PC-3 (cell line): ENCODE results near the gene BNIPL. TPM values are rescaled to one million over a fixed set of nuclear protein-coding genes. Genes with fewer than 3 reads are reported as not detected.

Experiments used
- ATAC-seq: fragments of 200-7000 bp; cut with Tn5 transposase; 2 replicates; pipeline ENCODE4 v1.9.1; 2020; ENCODE audit warnings: mild to moderate bottlenecking, moderate library complexity
- Bru-seq: library from RNA; stranded (reverse); fragments of 400-500 nt; gene quantifications from one replicate; lab custom pipeline; 2021; lab: Mats Ljungman, UMichigan
- BruChase-seq, 2 experiments: library from RNA; stranded (reverse); fragments of 400-500 nt; gene quantifications; one replicate each; lab custom pipeline; 2021; lab: Mats Ljungman, UMichigan
- BruUV-seq: library from RNA; stranded (reverse); fragments of 400-500 nt; replicated peaks from 2 replicates; lab custom pipeline; 2021; lab: Mats Ljungman, UMichigan
- CTCF ChIA-PET: fragments of 300-600 bp; sonication (Branson Sonifier 250); formaldehyde crosslinking; loops from one replicate; lab custom pipeline; 2022; ENCODE audit warnings: antibody characterized with exemption; lab: Charles Lee
- POLR2A ChIA-PET: fragments of 300-600 bp; sonication (Branson Sonifier 250); formaldehyde crosslinking; loops from one replicate; lab custom pipeline; 2022; ENCODE audit warnings: antibody characterized with exemption; ENCODE audit not compliant: unreplicated experiment; lab: Charles Lee
- DNase-seq: peaks from one replicate; pipeline ENCODE4 v3.0.0-alpha.2; 2015
- H2AFZ ChIP-seq: fragments of 300-600 bp; sonication (generic); 2 replicates; pipeline ENCODE4 v1.6.0; 2016; ENCODE audit warnings: antibody characterized with exemption, low read length
- H3F3A ChIP-seq: fragments of 300-600 bp; sonication (generic); one replicate; pipeline ENCODE4 v1.6.0; 2017; ENCODE audit warnings: antibody characterized with exemption, low read length, control low read depth, mild to moderate bottlenecking; ENCODE audit not compliant: unreplicated experiment
- H3K27ac ChIP-seq: fragments of 300-600 bp; sonication (generic); 2 replicates; pipeline ENCODE4 v1.5.1; 2016; ENCODE audit warnings: mild to moderate bottlenecking, low read length
- H3K27me3 ChIP-seq: fragments of 300-600 bp; sonication (generic); 2 replicates; pipeline ENCODE4 v1.6.1; 2016; ENCODE audit warnings: low read length, mixed read lengths
- H3K36me3 ChIP-seq: fragments of 300-600 bp; sonication (generic); 2 replicates; pipeline ENCODE4 v1.6.1; 2016; ENCODE audit warnings: low read depth, mixed run types, low read length, mixed read lengths
- H3K4me1 ChIP-seq: fragments of 300-600 bp; sonication (generic); 2 replicates; pipeline ENCODE4 v1.5.1; 2016; ENCODE audit warnings: low read length; ENCODE audit not compliant: insufficient read depth
- H3K4me2 ChIP-seq: fragments of 300-600 bp; sonication (generic); 2 replicates; pipeline ENCODE4 v1.6.0; 2016; ENCODE audit warnings: low read length
- H3K4me3 ChIP-seq: fragments of 300-600 bp; sonication (generic); 2 replicates; pipeline ENCODE4 v1.5.1; 2016; ENCODE audit warnings: mild to moderate bottlenecking, low read length, mixed read lengths
- H3K79me2 ChIP-seq: fragments of 300-600 bp; sonication (generic); 2 replicates; pipeline ENCODE4 v1.6.1; 2017; ENCODE audit warnings: low read length, mixed read lengths
- H3K9ac ChIP-seq: fragments of 300-600 bp; sonication (generic); 2 replicates; pipeline ENCODE4 v1.6.0; 2016; ENCODE audit warnings: mild to moderate bottlenecking, low read length
- H3K9me2 ChIP-seq: fragments of 300-600 bp; sonication (generic); replicated peaks from 2 replicates; pipeline ENCODE4 v1.6.1; 2016; ENCODE audit warnings: mixed run types, low read length, mixed read lengths
- H3K9me3 ChIP-seq: fragments of 300-600 bp; sonication (generic); 2 replicates; pipeline ENCODE4 v1.6.1; 2016; ENCODE audit warnings: low read length, mixed read lengths
- H4K20me1 ChIP-seq: fragments of 300-600 bp; sonication (generic); 2 replicates; pipeline ENCODE4 v1.6.1; 2016; ENCODE audit warnings: low read length, mixed read lengths
- EZH2 ChIP-seq: fragments of 300-600 bp; sonication (generic); IDR thresholded peaks from one replicate; pipeline ENCODE4 v1.6.1; 2017; ENCODE audit warnings: antibody characterized with exemption, mild to moderate bottlenecking, low read length; ENCODE audit not compliant: unreplicated experiment
- EZH2phosphoT487 ChIP-seq: fragments of 300-600 bp; sonication (generic); IDR thresholded peaks from 2 replicates; pipeline ENCODE4 v1.6.1; 2018; ENCODE audit warnings: mild to moderate bottlenecking, antibody characterized with exemption, low read length, borderline replicate concordance
- intact Hi-C: fragments of 100-400 bp; cut with micrococcal nuclease; formaldehyde crosslinking; loops from 2 replicates; pipeline ENCODE4 v1.9.0; 2023
- long read RNA-seq: library from polyadenylated mRNA; unstranded; transcript quantifications from one replicate; pipeline ENCODE4 v2.0.0, GENCODE V29; 2021; ENCODE audit not compliant: unreplicated experiment
- total RNA-seq: library from RNA; depleted of rRNA; stranded (reverse); fragments of >200 nt; gene quantifications from 2 replicates; pipeline ENCODE4 v1.2.3, GENCODE V29; 2014; rRNA removed
- TF ChIP-seq, protein P1 (sequence below): fragments of 300-600 bp; sonication (generic); conservative IDR thresholded peaks from 2 replicates; pipeline ENCODE4 v1.5.1; 2017; ENCODE audit warnings: antibody characterized with exemption, low read depth, mild to moderate bottlenecking, low read length

Gene BNIPL
- 0.51 and 2.4 TPM in 2 replicates for total RNA-seq
- percentile 40 among the genes with signal in this experiment for Bru-seq, nascent RNA
- BruChase-seq, experiment 1, labeled RNA remaining after a 6-hour chase, result percentile 72 among the genes with signal in this experiment
- BruChase-seq, experiment 2, labeled RNA remaining after a 2-hour chase, result percentile 58 among the genes with signal in this experiment
- long read RNA-seq, partial matches to known transcripts, result 2 of 2 reads
- long read RNA-seq, other reads (novel, unspliced or antisense), result 0 of 2 reads

DNA sequence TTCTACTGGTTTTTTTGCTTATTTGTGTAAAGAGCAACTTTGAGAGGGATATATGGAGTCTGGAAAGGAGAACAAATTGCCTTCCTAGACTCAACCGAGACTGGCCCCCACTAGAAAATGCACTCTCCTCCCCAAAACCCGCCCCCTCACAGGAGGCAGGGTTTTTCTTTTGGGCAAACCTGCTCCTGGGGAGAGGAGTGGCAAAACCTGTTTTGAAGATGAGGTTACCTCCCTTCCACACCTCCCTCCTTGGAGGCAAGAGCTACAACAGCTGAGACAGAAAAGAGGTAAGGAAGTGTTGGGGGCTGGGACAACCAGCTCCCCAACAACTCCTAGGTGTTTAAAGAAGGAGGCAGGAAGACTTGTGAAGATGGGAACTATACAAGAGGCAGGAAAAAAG, at the start of gene BNIPL:
BNIPL (plus strand) TSS at position 231 of the 400 bp plus-strand sequence; CDS start at position 371, 140 bp downstream.
- H3K4me3 ChIP-seq, result no peak within 1 kb of the TSS
- no peak for TF ChIP-seq EZH2
- no peak for TF ChIP-seq EZH2phosphoT487
- TF ChIP-seq, protein P1, sequence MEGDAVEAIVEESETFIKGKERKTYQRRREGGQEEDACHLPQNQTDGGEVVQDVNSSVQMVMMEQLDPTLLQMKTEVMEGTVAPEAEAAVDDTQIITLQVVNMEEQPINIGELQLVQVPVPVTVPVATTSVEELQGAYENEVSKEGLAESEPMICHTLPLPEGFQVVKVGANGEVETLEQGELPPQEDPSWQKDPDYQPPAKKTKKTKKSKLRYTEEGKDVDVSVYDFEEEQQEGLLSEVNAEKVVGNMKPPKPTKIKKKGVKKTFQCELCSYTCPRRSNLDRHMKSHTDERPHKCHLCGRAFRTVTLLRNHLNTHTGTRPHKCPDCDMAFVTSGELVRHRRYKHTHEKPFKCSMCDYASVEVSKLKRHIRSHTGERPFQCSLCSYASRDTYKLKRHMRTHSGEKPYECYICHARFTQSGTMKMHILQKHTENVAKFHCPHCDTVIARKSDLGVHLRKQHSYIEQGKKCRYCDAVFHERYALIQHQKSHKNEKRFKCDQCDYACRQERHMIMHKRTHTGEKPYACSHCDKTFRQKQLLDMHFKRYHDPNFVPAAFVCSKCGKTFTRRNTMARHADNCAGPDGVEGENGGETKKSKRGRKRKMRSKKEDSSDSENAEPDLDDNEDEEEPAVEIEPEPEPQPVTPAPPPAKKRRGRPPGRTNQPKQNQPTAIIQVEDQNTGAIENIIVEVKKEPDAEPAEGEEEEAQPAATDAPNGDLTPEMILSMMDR, result no peak
- H3K27me3 ChIP-seq, result no peaks in the 10 kb centered on the region
- no peaks in the 10 kb centered on the region for H3F3A ChIP-seq
- H3K79me2 ChIP-seq, result no peaks in the 10 kb centered on the region
- H3K36me3 ChIP-seq, result no peaks in the 10 kb centered on the region; the same call in 1 of the 2 replicates
- no peak for ATAC-seq
- H3K4me2 ChIP-seq, result no peak within 1 kb of the TSS
- H3K9me3 ChIP-seq, result no peaks in the 10 kb centered on the region
- no peak within 1 kb of the TSS for H2AFZ ChIP-seq
- no peaks in the 10 kb centered on the region for H4K20me1 ChIP-seq
- H3K4me1 ChIP-seq, result peaks cover 5% of the 10 kb centered on the region
- DNase-seq, result peak; percentile 21
- ChIA-PET POLR2A (no interaction called here), CTCF (no interaction called here)
- H3K27ac ChIP-seq, result no peak within 1 kb of the TSS
- intact Hi-C loops, result no loop called here
- BruUV-seq, result no TSS peak
- H3K9ac ChIP-seq, result no peak within 1 kb of the TSS
- no peaks in the 10 kb centered on the region for H3K9me2 ChIP-seq

DNA sequence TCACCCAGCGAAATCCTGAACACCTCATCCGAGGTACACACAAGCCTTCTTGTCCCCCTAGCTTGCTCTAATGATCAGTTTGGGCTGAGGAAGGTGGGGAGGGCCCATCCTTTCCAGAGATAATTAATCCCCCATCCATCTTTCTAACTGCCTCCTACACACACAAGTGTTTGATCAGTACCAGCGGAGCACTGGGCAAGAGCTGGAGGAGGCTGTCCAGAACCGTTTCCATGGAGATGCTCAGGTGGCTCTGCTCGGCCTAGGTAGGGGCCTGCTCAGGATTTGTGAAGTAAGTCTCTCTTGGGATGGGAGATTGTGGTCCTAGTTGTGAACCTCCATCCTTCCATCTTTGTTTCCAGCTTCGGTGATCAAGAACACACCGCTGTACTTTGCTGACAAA, 48.5 kb upstream of the BNIPL start:
- Histone ChIP-seq H3K4me3 (no peak overlapping the region), H3K36me3 (no peaks in the 10 kb centered on the region), H3K79me2 (no peaks in the 10 kb centered on the region), H3K9me3 (no peaks in the 10 kb centered on the region), H3K27ac (no peak overlapping the region), H4K20me1 (no peaks in the 10 kb centered on the region), H2AFZ (no peak overlapping the region), H3K9me2 (no peaks in the 10 kb centered on the region), H3K4me2 (no peak overlapping the region), H3F3A (no peaks in the 10 kb centered on the region), H3K4me1 (peaks cover 5% of the 10 kb centered on the region), H3K27me3 (no peaks in the 10 kb centered on the region), H3K9ac (no peak overlapping the region)
- TF ChIP-seq EZH2phosphoT487 (no peak), EZH2 (no peak)
- TF ChIP-seq, protein P1, result no peak
- intact Hi-C loops, result no loop called here
- no peak for ATAC-seq
- POLR2A ChIA-PET, result no interaction called here
- CTCF ChIA-PET, result no interaction called here
- BruUV-seq, result no TSS peak
- no peak for DNase-seq

DNA sequence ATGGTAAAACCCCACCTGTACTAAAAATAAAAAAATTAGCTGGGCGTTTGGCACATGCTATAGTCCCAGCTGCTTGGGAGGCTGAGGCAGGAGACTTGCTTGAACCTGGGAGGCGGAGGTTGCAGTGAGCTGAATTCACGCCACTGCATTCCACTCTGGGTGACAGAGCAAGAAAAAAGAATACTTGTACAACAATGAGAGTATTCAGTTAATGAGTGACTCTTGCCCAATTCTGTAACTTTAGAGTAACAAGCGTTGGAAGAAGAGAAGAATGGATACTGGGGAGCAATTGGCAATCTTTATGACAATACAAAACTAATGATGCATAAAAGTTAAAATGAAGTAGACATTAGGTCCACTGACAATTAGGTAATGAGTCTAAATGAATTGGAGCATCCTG, 43.8 kb upstream of the BNIPL start:
- no peak overlapping the region for H3K4me2 ChIP-seq

More for the DNA sequence above, 43.8 kb upstream of the BNIPL start:
- H3K9me3 ChIP-seq, result no peaks in the 10 kb centered on the region
- H3F3A ChIP-seq, result no peaks in the 10 kb centered on the region
- no peak overlapping the region for H3K4me3 ChIP-seq
- DNase-seq (no peak), ATAC-seq (no peak)
- ChIA-PET POLR2A (no interaction called here), CTCF (no interaction called here)
- intact Hi-C loops, result loop anchor here (10.0 kb wide), 1 partner anchor 428 kb away; no protein-coding TSS in a partner anchor
- H4K20me1 ChIP-seq, result no peaks in the 10 kb centered on the region
- no TSS peak for BruUV-seq
- no peaks in the 10 kb centered on the region for H3K9me2 ChIP-seq
- no peaks in the 10 kb centered on the region for H3K79me2 ChIP-seq
- H3K4me1 ChIP-seq, result no peaks in the 10 kb centered on the region; the same call in 1 of the 2 replicates
- H3K27me3 ChIP-seq, result no peaks in the 10 kb centered on the region
- H3K9ac ChIP-seq, result no peak overlapping the region
- TF ChIP-seq EZH2phosphoT487, result no peak
- TF ChIP-seq EZH2, result no peak
- TF ChIP-seq, protein P1, result no peak
- no peak overlapping the region for H2AFZ ChIP-seq
- no peaks in the 10 kb centered on the region for H3K36me3 ChIP-seq
- no peak overlapping the region for H3K27ac ChIP-seq
